GM19324 (cell line): ENCODE data around the gene ZSCAN30.
A peak's percentile ranks its signal among the peaks of the same experiment; 100 is the strongest.

Source experiments
- ATAC-seq: cut with Tn5 transposase; IDR thresholded peaks from one replicate; pipeline ENCODE4 v1.9.1; 2021; ENCODE audit warnings: mild to moderate bottlenecking, moderate library complexity; ENCODE audit not compliant: unreplicated experiment, low FRiP score

The ZSCAN30 gene

DNA sequence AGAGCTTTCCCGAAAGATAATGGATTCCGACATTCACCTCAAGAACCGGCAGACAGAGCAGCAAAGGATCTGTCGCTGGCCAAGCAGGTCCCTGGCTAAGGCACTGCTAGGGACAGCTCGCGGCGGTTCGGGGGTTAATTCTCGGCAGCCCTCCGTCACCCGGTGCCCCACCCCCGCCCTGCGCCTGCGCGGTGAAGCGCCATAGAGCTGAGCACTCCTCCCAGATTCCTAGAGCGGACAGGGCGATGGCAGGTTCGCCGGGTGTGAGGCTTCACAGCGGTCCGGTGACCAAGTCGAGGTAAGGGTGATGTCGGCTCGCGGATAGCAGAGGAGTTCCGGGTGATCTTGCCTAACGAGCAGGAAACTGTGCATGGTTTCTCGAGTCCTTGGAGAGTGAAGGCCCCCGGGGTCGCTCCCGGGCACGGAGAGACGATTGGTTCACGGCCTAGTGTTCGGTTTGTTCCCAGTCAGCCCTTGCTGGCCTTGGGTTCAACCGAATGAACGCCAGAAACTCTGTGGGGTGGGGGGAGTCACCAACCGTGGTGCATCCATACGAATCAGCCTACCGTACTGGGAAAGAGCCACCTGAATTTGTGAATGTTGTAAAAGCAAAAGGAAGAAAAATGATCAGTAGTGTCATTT is at the start of gene ZSCAN30:
Gene ZSCAN30 (minus strand): TSS at position 136 of the 642 bp plus-strand sequence. CDS start 25,877 bp downstream, outside the sequence.
- peak; percentile 95 for ATAC-seq

- no peak for ATAC-seq
Observed at GRCh38 chr18:35337286-35337685, 47.3 kb upstream of the ZSCAN30 start.

DNA sequence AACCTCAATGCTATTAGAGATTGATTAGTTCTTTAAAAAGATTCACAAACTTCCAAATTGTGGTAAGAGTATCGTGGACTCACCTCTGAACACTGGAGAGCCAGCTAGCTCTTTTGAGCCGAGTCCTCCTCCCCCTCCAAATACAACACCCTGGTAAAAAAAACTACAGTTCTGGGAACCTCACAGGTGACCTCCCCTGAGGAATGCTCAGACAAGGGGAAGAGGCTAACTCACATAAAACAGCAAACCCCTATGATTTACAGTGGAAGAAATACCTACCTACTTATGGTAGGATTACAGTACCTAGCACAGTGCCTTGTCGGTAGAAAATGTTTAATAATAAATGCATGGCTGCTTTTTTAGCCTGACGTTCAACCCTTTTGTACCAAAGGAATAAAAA is 45.8 kb upstream of the ZSCAN30 start:
- ATAC-seq, result no peak

GRCh38 chr18:35334821-35335220 is 44.8 kb upstream of the ZSCAN30 start:
- ATAC-seq, result no peak

DNA sequence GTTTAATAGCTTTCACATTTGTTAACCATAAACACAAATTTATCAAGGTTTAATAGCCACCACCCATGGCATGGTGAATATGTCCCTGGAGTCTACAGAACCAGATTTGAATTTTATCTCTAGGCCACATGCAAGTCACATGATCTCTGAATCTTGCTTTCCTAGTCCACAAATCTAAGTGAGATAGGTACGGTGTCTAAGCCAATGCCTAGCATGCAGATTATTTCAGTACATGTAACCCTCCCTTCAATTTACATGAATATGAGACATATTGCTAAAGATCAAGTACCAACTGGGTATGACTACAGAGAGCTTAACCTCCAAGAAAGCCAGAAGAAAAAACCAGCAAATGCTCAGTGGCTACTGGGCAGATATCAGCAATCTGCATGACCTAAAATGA is 44.2 kb upstream of the ZSCAN30 start:
- no peak for ATAC-seq

GRCh38 chr18:35331367-35332087 is 41.5 kb upstream of the ZSCAN30 start:
- no peak for ATAC-seq

- ATAC-seq, result no peak
Observed at GRCh38 chr18:35328868-35329267, 38.8 kb upstream of the ZSCAN30 start.

GRCh38 chr18:35326695-35327387 is 36.8 kb upstream of the ZSCAN30 start:
- no peak for ATAC-seq

- no peak for ATAC-seq
Observed at GRCh38 chr18:35324926-35325655, 35.1 kb upstream of the ZSCAN30 start.

DNA sequence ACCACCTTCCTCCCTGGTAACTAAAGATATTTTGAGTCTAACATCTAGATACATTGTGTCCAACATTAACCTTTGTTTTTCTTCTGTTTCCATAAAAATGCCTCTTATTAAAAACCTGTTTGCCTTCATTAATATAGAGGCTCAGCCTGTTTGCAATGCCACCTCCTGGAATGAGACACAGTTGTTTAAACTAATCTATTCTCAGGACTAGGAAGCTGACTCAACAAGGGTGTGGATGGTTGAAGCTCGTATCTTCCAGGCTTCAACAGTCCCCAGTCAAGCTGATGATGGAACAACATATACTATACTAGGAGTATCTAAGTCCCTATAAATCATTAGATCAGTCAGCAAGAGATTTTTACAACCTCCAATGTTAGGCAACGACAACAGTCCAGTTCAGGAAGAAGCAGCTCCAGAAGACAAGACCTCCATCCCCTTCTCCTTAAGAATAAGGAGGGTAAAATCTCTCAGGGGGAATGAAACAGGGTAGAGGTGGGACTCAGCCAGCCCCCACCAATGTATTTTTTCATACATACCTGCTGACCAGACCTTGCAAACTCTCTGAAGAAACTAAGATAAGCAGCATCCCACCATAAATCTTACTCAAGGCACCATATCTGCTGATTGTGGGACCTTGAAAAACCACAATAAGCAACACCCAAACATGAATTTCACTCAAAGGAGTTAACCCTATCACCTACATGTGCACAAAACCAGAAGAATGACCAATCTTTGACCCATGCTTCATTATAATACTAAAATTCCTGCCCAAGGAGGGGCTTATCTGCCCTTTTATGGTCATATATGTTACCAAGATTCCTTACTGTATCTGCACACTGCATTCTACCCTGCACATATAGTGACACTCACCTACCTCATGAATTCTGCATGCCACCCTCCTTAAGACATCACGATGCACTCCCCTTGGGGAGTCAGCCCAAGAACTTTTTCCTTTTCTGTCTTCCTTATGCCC is 32.7 kb upstream of the ZSCAN30 start:
- ATAC-seq, result no peak

DNA sequence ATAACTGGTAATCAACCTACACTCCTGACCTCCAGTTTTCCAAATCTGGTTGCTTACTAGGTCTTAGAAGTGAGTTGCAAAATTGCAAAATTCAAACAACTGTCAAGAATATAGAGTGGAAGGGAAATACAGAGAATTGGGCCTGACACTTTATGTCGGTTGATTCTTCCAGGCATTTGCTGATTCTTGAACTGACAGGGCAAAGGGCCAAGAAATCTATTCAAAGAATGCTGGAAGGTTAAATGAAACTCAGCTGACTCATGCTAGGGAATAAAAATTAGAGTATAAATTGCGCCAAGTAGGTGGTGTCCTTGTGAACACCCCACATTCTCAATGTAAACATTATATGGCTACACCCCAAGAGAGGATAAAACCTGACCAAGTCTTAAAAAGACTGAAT is 21.5 kb upstream of the ZSCAN30 start:
- ATAC-seq, result no peak

GRCh38 chr18:35306588-35307250 is 16.7 kb upstream of the ZSCAN30 start:
- ATAC-seq, result no peak

GRCh38 chr18:35303610-35304009 is 13.6 kb upstream of the ZSCAN30 start:
- ATAC-seq, result no peak

GRCh38 chr18:35296060-35296459 is 6.0 kb upstream of the ZSCAN30 start:
- no peak for ATAC-seq

DNA sequence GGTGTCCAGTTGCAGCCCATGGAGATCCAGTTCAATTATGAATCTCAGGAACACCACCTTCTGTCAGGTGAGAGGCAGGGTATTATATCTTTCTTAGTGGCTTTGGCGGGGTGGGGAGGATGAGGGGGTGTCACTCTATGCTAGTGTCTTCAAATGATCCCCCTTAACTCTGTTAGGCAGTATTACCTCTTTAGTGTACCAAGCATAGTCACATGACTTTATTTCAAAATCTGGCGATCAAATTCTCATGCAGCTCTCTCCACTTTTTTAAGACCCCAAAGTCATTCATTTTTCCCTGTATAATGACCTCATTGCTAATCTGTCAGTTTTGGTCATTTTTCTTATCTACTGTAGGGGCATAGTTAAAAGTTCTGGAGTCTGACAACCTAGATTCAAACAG is 1.1 kb upstream of the ZSCAN30 start:
- no peak for ATAC-seq

- peak; percentile 33 for ATAC-seq
Observed at GRCh38 chr18:35289727-35290093, 319 bp downstream of the ZSCAN30 start.

DNA sequence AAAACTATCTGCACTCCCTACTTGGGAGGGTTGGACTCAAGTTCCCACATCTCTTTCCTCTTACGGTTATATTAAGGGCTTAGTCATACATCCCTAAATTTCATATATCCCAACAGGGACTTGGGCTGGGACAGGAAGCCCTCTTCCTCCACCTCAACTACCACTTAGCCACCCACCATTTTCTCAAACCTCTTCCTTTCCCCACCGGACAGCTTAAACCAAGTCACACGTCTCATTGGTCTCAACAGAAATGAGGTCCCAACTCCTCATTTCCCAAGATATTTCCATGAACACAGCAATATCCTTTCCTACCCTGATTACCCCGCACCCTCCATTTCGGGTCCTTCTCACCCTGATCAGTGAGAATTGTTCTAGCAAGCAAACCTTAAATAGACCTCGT is 736 bp downstream of the ZSCAN30 start:
- ATAC-seq, result no peak

DNA sequence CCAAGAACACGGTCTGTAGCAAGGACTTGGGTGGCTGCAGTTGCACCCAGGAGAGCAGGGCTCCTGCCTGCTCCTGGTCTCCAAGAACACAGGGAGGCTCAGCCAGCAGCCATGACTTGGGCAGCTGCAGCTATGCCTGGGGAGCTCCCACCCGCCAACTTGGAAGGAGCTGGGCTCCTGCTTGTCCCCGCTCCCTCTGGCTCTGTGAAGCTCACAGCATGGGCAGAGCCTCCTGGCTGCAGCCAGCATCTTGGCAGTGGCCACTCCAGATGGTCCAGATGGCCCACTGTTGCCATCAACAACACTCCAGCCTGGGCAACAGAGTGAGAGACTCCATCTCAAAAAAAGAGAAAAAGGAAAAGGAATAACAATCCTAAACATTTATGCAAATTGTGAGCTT is 5.2 kb downstream of the ZSCAN30 start:
- ATAC-seq, result no peak
